Hepatocyte (in vitro differentiated cells): Measurements from ENCODE around the gene CAPRIN2.

ENCODE experiments used
- EZH2 ChIP-seq: fragments of 200-600 bp; sonication (generic); IDR thresholded peaks from 2 replicates; pipeline ENCODE4 v1.6.1; 2016; ENCODE audit warnings: antibody characterized with exemption, mild to moderate bottlenecking, borderline replicate concordance
- EZH2phosphoT487 ChIP-seq: fragments of 200-600 bp; sonication (generic); IDR thresholded peaks from one replicate; pipeline ENCODE4 v1.6.1; 2018; ENCODE audit warnings: antibody characterized with exemption, mild to moderate bottlenecking, low read depth, moderate library complexity; ENCODE audit not compliant: unreplicated experiment, severe bottlenecking
- TF ChIP-seq, protein P1 (sequence below): fragments of 200-600 bp; sonication (generic); IDR thresholded peaks from 2 replicates; pipeline ENCODE4 v1.5.1; 2016; ENCODE audit warnings: antibody characterized with exemption, mild to moderate bottlenecking; ENCODE audit not compliant: poor library complexity

DNA sequence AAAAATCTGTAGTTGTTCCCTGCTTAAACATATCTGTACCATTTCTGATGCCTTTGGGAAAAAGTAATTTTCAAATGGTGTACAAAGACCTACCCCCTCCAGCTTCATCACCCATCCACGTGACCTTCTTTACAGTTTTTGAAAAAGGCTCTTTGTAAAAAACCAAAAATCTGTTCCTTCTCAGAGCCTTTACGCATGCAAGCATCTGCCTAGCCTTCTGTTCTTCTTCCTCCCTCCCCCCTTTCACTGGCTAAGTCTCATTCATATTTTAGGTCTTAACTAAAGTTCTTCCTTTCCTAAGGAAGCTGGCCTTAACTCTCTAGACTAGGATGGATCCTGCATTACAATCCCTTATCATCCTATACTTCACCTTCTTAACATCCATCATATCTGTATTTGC lies 10.4 kb downstream of the CAPRIN2 start:
- TF ChIP-seq, protein P1, sequence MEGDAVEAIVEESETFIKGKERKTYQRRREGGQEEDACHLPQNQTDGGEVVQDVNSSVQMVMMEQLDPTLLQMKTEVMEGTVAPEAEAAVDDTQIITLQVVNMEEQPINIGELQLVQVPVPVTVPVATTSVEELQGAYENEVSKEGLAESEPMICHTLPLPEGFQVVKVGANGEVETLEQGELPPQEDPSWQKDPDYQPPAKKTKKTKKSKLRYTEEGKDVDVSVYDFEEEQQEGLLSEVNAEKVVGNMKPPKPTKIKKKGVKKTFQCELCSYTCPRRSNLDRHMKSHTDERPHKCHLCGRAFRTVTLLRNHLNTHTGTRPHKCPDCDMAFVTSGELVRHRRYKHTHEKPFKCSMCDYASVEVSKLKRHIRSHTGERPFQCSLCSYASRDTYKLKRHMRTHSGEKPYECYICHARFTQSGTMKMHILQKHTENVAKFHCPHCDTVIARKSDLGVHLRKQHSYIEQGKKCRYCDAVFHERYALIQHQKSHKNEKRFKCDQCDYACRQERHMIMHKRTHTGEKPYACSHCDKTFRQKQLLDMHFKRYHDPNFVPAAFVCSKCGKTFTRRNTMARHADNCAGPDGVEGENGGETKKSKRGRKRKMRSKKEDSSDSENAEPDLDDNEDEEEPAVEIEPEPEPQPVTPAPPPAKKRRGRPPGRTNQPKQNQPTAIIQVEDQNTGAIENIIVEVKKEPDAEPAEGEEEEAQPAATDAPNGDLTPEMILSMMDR, result no peak
- TF ChIP-seq EZH2 (no peak), EZH2phosphoT487 (no peak)
